ENCODE results near the gene HOXB6. TPM values are rescaled to one million over a fixed set of nuclear protein-coding genes. Genes with fewer than 3 reads are reported as not detected.

The HOXB6 gene
- 0.11 and 0.92 TPM in 2 replicates for total RNA-seq

- no peak for DNase-seq (ENCODE audit: low read depth, low spot score)
Measured at GRCh38 chr17:48604770-48605329, at the start of gene HOXB6. TSS of gene HOXB6 (minus strand) at chr17:48604986. CDS start at chr17:48598150, 6,836 bp downstream.

GRCh38 chr17:48649741-48650140 is 45.0 kb upstream of the HOXB6 start:
- no peak for DNase-seq (ENCODE audit: low read depth, low spot score)

GRCh38 chr17:48647963-48648245 is 43.1 kb upstream of the HOXB6 start:
- DNase-seq (ENCODE audit: low read depth, low spot score), result no peak

- DNase-seq (ENCODE audit: low read depth, low spot score), result no peak
Measured at GRCh38 chr17:48647103-48647962, 42.5 kb upstream of the HOXB6 start.

- no peak for DNase-seq (ENCODE audit: low read depth, low spot score)
Measured at GRCh38 chr17:48646183-48647102, 41.7 kb upstream of the HOXB6 start.

GRCh38 chr17:48645639-48646182 is 40.9 kb upstream of the HOXB6 start:
- no peak for DNase-seq (ENCODE audit: low read depth, low spot score)

GRCh38 chr17:48644910-48645557 is 40.2 kb upstream of the HOXB6 start:
- DNase-seq (ENCODE audit: low read depth, low spot score), result no peak

GRCh38 chr17:48644159-48644558 is 39.4 kb upstream of the HOXB6 start:
- DNase-seq (ENCODE audit: low read depth, low spot score), result no peak

- no peak for DNase-seq (ENCODE audit: low read depth, low spot score)
Measured at GRCh38 chr17:48643697-48644012, 38.9 kb upstream of the HOXB6 start.

- no peak for DNase-seq (ENCODE audit: low read depth, low spot score)
Measured at GRCh38 chr17:48642843-48643696, 38.3 kb upstream of the HOXB6 start.

GRCh38 chr17:48642059-48642842 is 37.5 kb upstream of the HOXB6 start:
- DNase-seq (ENCODE audit: low read depth, low spot score), result no peak

- DNase-seq (ENCODE audit: low read depth, low spot score), result no peak
Measured at GRCh38 chr17:48641541-48642058, 36.8 kb upstream of the HOXB6 start.

- DNase-seq (ENCODE audit: low read depth, low spot score), result no peak
Measured at GRCh38 chr17:48640858-48641180, 36.0 kb upstream of the HOXB6 start.

- DNase-seq (ENCODE audit: low read depth, low spot score), result no peak
Measured at GRCh38 chr17:48639982-48640857, 35.4 kb upstream of the HOXB6 start.

- DNase-seq (ENCODE audit: low read depth, low spot score), result no peak
Measured at GRCh38 chr17:48639136-48639535, 34.4 kb upstream of the HOXB6 start.

GRCh38 chr17:48637323-48638260 is 32.8 kb upstream of the HOXB6 start:
- no peak for DNase-seq (ENCODE audit: low read depth, low spot score)

- peak; percentile 47 for DNase-seq (ENCODE audit: low read depth, low spot score)
Measured at GRCh38 chr17:48636177-48637018, 31.6 kb upstream of the HOXB6 start.

Measured in pulmonary artery endothelial cell (primary cell).